ENCODE data around the gene RPRD2. TPM values are rescaled to one million over a fixed set of nuclear protein-coding genes. Genes with fewer than 3 reads are reported as not detected.

RPRD2 gene
- total RNA-seq, 2 experiments from 2014 or later, result 27.1 to 27.9 TPM

DNA sequence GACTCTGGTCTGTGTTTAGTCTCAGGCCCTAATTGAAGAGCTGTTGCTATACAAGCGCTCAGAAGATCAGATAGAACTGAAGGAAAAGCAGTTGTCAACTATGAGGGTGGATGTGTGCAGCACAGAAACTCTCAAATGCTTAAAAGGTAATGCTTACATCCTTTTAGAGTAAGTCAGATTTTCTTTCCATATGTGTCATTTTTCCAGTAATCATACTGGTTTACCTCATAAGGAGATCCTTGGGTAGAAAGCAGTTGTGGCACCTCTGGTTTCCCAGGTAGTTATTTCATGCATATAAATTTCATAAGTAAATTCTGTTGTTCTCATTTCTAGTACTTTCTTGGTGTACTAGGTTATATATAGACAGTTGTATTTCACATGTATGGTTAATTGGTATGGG is 80.3 kb downstream of the RPRD2 start:
- ChIA-PET CTCF (no interaction called here), POLR2A (no interaction called here)
- H3K36me3 Mint-ChIP-seq (ENCODE audit: low read depth), result peaks cover 87% of the 10 kb centered on the region
- Histone ChIP-seq H3K27me3 (ENCODE audit: control insufficient read depth in 1 of 2, insufficient read depth in 2 of 2, low read length in 2 of 2) (no peaks in the 10 kb centered on the region), H3K9me3 (ENCODE audit: control insufficient read depth in 1 of 2, insufficient read depth in 1 of 2, low read length in 2 of 2) (no peaks in the 10 kb centered on the region), H3K4me1 (ENCODE audit: insufficient read depth, low read length) (no peaks in the 10 kb centered on the region), H3K4me3 (ENCODE audit: low read length) (no peak overlapping the region), H3K27ac (ENCODE audit: low read depth in 1 of 2, low read length in 2 of 2) (no peak overlapping the region), H3K36me3 (ENCODE audit: insufficient read depth, low read length) (peaks cover 61% of the 10 kb centered on the region)
- no peak overlapping the region for H3K4me3 Mint-ChIP-seq
- intact Hi-C loops (cut with DNase I, micrococcal nuclease), result no loop called here
- H3K9me3 Mint-ChIP-seq, result no peaks in the 10 kb centered on the region
- ATAC-seq (ENCODE audit: poor library complexity) (no peak), DNase-seq (no peak)
- peaks cover 4% of the 10 kb centered on the region for H3K4me1 Mint-ChIP-seq (ENCODE audit: low read depth)
- no peak for TF ChIP-seq CTCF (IDR thresholded peaks at IDR 0.05)
- H3K27ac Mint-ChIP-seq, result no peak overlapping the region
- H3K27me3 Mint-ChIP-seq, result no peaks in the 10 kb centered on the region

GRCh38 chr1:150456146-150456647 is 92.2 kb downstream of the RPRD2 start:
- no peak for TF ChIP-seq CTCF (IDR thresholded peaks at IDR 0.05)
- intact Hi-C loops (cut with DNase I, micrococcal nuclease), result no loop called here
- ChIA-PET CTCF (no interaction called here), POLR2A (no interaction called here)
- Histone ChIP-seq H3K27me3 (ENCODE audit: control insufficient read depth in 1 of 2, insufficient read depth in 2 of 2, low read length in 2 of 2) (no peaks in the 10 kb centered on the region), H3K27ac (ENCODE audit: low read depth in 1 of 2, low read length in 2 of 2) (no peak overlapping the region), H3K9me3 (ENCODE audit: control insufficient read depth in 1 of 2, insufficient read depth in 1 of 2, low read length in 2 of 2) (no peaks in the 10 kb centered on the region), H3K4me3 (ENCODE audit: low read length) (no peak overlapping the region), H3K4me1 (ENCODE audit: insufficient read depth, low read length) (no peaks in the 10 kb centered on the region), H3K36me3 (ENCODE audit: insufficient read depth, low read length) (peaks cover 63% of the 10 kb centered on the region)
- Mint-ChIP-seq H3K27ac (no peak overlapping the region), H3K27me3 (no peaks in the 10 kb centered on the region), H3K9me3 (no peaks in the 10 kb centered on the region), H3K4me1 (ENCODE audit: low read depth) (peaks cover 3% of the 10 kb centered on the region), H3K4me3 (no peak overlapping the region), H3K36me3 (ENCODE audit: low read depth) (peaks cover 75% of the 10 kb centered on the region)
- ATAC-seq (ENCODE audit: poor library complexity), result no peak
- no peak for DNase-seq

GRCh38 chr1:150464422-150464826 is 100.5 kb downstream of the RPRD2 start:
- no peaks in the 10 kb centered on the region for H3K4me1 ChIP-seq (ENCODE audit: insufficient read depth, low read length)
- no peaks in the 10 kb centered on the region for H3K9me3 ChIP-seq (ENCODE audit: control insufficient read depth in 1 of 2, insufficient read depth in 1 of 2, low read length in 2 of 2)
- ChIA-PET CTCF (no interaction called here), POLR2A (interaction anchor here (1.5 kb wide), 1 partner anchor 115 kb away, joined by 5 read pairs; the partner anchor contains the start of gene MCL1)
- H3K27ac Mint-ChIP-seq, result peak overlapping the region; percentile 7
- H3K27me3 Mint-ChIP-seq, result no peaks in the 10 kb centered on the region
- peaks cover 61% of the 10 kb centered on the region for H3K36me3 ChIP-seq (ENCODE audit: insufficient read depth, low read length)
- no peak overlapping the region for H3K4me3 ChIP-seq (ENCODE audit: low read length)
- no peak overlapping the region for H3K4me3 Mint-ChIP-seq
- TF ChIP-seq CTCF (IDR thresholded peaks at IDR 0.05), result peak; percentile 79
- peak; percentile 94 for ATAC-seq (ENCODE audit: poor library complexity)
- DNase-seq, result peak; percentile 45 to 85 (median 63)
- peaks cover 42% of the 10 kb centered on the region for H3K36me3 Mint-ChIP-seq (ENCODE audit: low read depth)
- H3K27ac ChIP-seq (ENCODE audit: low read depth in 1 of 2, low read length in 2 of 2), result no peak overlapping the region
- H3K4me1 Mint-ChIP-seq (ENCODE audit: low read depth), result peaks cover 5% of the 10 kb centered on the region
- H3K27me3 ChIP-seq (ENCODE audit: control insufficient read depth in 1 of 2, insufficient read depth in 2 of 2, low read length in 2 of 2), result no peaks in the 10 kb centered on the region
- H3K9me3 Mint-ChIP-seq, result no peaks in the 10 kb centered on the region
- intact Hi-C loops (cut with DNase I, micrococcal nuclease), result loop anchor here (1.0 to 10.0 kb wide), 9 partner anchors 68 to 690 kb away; partner anchors contain the start of genes CERS2 (in 1 of the 2), SETDB1 (in 1 of the 2) and TNFAIP8L2 (in 1 of the 2)
